Measurements from ENCODE around the gene TBCE. TPM values are rescaled to one million over a fixed set of nuclear protein-coding genes. Genes with fewer than 3 reads are reported as not detected.

TBCE gene
- total RNA-seq, 1 experiment from 2014 or later = 41.6 TPM

- no peaks in the 10 kb centered on the region for H4K20me1 ChIP-seq (ENCODE audit: control insufficient read depth, insufficient read depth, insufficient read length)
Measured at GRCh38 chr1:235448616-235449015, 81.4 kb downstream of the TBCE start.

More at GRCh38 chr1:235448616-235449015, 81.4 kb downstream of the TBCE start:
- no peak overlapping the region for H2BK5ac ChIP-seq (ENCODE audit: insufficient read length, low read length)
- TF ChIP-seq CTCF (conservative IDR thresholded peaks at IDR 0.05) = no peak
- no peak overlapping the region for H3K9ac ChIP-seq (ENCODE audit: extremely low read depth, insufficient read length, low read length)
- Mint-ChIP-seq H3K4me3 (no peak overlapping the region), H3K36me3 (ENCODE audit: insufficient read depth in 1 of 3, low read depth in 3 of 3) (peaks cover 16 to 89% (median 50%) of the 10 kb centered on the region in 3 experiments; a peak in 5 of 7 replicates), H3K9me3 (no peaks in the 10 kb centered on the region), H3K27ac (0 out of 7 replicates have a peak overlapping the region, but pooled peaks of 1 of the 3 experiments have one; percentile 32), H3K27me3 (ENCODE audit: low read depth) (no peaks in the 10 kb centered on the region), H3K4me1 (no peaks in the 10 kb centered on the region; a peak in 1 of 4 replicates)
- no peak overlapping the region for H3K4me2 ChIP-seq (ENCODE audit: insufficient read depth, insufficient read length, low read length)
- no peak overlapping the region for H2BK120ac ChIP-seq (ENCODE audit: low read depth, low read length, poor library complexity, severe bottlenecking)
- no peaks in the 10 kb centered on the region for H3K27me3 ChIP-seq (ENCODE audit: insufficient read depth, low read length)
- H3K23ac ChIP-seq (ENCODE audit: insufficient read length, low read depth, low read length) = no peak overlapping the region
- H3K79me1 ChIP-seq (ENCODE audit: insufficient read depth, low read depth, low read length, poor library complexity, severe bottlenecking) = no peaks in the 10 kb centered on the region
- no peak overlapping the region for H2BK20ac ChIP-seq (ENCODE audit: low read depth, low read length, poor library complexity, severe bottlenecking)
- no peak overlapping the region for H3K27ac ChIP-seq (ENCODE audit: insufficient read length, low read depth, low read length)
- no peaks in the 10 kb centered on the region for H3K9me3 ChIP-seq (ENCODE audit: control insufficient read depth, low read depth, low read length)
- H3K56ac ChIP-seq (ENCODE audit: insufficient read length, low read depth, low read length) = no peak overlapping the region
- H3K4me1 ChIP-seq (ENCODE audit: insufficient read depth, low read length) = no peaks in the 10 kb centered on the region
- no peak overlapping the region for H3K14ac ChIP-seq (ENCODE audit: insufficient read depth, low read length)
- H3K18ac ChIP-seq (ENCODE audit: insufficient read length, low read depth, low read length) = no peak overlapping the region
- H2AK5ac ChIP-seq (ENCODE audit: insufficient read length, low read length) = no peak overlapping the region
- H3K4ac ChIP-seq (ENCODE audit: low read depth, low read length) = no peak overlapping the region
- WGBS (ENCODE audit: extremely low coverage, insufficient read length, low lambda C conversion rate) = no CpG with 5 or more reads among the region's 7 CpGs
- no peaks in the 10 kb centered on the region for H3K79me2 ChIP-seq (ENCODE audit: insufficient read depth, low read length)
- H4K8ac ChIP-seq (replicated peaks; ENCODE audit: insufficient read length, low read depth, low read length) = no peak overlapping the region
- H2AFZ ChIP-seq (ENCODE audit: low read length) = no peak overlapping the region
- DNase-seq = no peak
- no peak overlapping the region for H2BK15ac ChIP-seq (ENCODE audit: low read depth, low read length)
- no peaks in the 10 kb centered on the region for H3K23me2 ChIP-seq (ENCODE audit: insufficient read length, low read depth, low read length, poor library complexity, severe bottlenecking)
- no peak overlapping the region for H4K5ac ChIP-seq (ENCODE audit: insufficient read length, low read depth, low read length)
- no peak overlapping the region for H3T11ph ChIP-seq (ENCODE audit: low read length)
- H4K91ac ChIP-seq (ENCODE audit: insufficient read length, low read depth, low read length) = no peak overlapping the region
- no peak overlapping the region for H2BK12ac ChIP-seq (ENCODE audit: insufficient read length, low read depth, low read length)
